ENCODE data around the gene LRP1-AS.

The LRP1-AS gene

DNA sequence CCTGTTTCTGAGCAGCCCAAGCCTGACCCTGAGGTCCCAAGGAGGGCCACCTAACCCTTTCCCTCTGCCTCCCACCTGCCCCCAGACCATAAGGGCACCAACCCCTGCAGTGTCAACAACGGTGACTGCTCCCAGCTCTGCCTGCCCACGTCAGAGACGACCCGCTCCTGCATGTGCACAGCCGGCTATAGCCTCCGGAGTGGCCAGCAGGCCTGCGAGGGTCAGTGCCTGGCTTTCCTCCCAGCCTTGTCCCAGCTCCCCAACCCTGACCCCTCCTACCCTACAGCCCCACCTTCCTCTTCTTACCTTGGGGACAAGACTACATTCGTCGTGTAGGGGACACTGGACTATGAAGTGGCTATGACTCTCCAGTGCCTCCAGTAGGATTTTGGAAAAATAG is 33.7 kb upstream of the LRP1-AS start:
- Histone ChIP-seq H3F3A (ENCODE audit: insufficient read depth, low read length) (no peaks in the 10 kb centered on the region), H3K9me3 (replicated peaks; ENCODE audit: insufficient read depth, low read length) (no peaks in the 10 kb centered on the region), H3K27ac (ENCODE audit: low read length) (no peak overlapping the region), H3K79me2 (ENCODE audit: low read length) (no peaks in the 10 kb centered on the region), H4K20me1 (ENCODE audit: insufficient read depth, low read length) (no peaks in the 10 kb centered on the region), H3K9ac (ENCODE audit: low read length) (no peak overlapping the region), H3K4me1 (ENCODE audit: low read length) (peaks cover 3% of the 10 kb centered on the region; the same call in 1 of the 2 replicates), H3K27me3 (replicated peaks; ENCODE audit: insufficient read depth, low read length) (peaks cover 67% of the 10 kb centered on the region), H3K4me2 (ENCODE audit: low read depth, low read length) (no peak overlapping the region), H3K36me3 (replicated peaks; ENCODE audit: insufficient read depth, low read length) (no peaks in the 10 kb centered on the region), H3K4me3 (ENCODE audit: low read length) (no peak overlapping the region), H2AFZ (ENCODE audit: low read length) (no peak overlapping the region), H3K9me2 (replicated peaks; ENCODE audit: insufficient read depth, low read length) (no peaks in the 10 kb centered on the region)
- TF ChIP-seq, protein P1, sequence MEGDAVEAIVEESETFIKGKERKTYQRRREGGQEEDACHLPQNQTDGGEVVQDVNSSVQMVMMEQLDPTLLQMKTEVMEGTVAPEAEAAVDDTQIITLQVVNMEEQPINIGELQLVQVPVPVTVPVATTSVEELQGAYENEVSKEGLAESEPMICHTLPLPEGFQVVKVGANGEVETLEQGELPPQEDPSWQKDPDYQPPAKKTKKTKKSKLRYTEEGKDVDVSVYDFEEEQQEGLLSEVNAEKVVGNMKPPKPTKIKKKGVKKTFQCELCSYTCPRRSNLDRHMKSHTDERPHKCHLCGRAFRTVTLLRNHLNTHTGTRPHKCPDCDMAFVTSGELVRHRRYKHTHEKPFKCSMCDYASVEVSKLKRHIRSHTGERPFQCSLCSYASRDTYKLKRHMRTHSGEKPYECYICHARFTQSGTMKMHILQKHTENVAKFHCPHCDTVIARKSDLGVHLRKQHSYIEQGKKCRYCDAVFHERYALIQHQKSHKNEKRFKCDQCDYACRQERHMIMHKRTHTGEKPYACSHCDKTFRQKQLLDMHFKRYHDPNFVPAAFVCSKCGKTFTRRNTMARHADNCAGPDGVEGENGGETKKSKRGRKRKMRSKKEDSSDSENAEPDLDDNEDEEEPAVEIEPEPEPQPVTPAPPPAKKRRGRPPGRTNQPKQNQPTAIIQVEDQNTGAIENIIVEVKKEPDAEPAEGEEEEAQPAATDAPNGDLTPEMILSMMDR (IDR thresholded peaks at IDR 0.05; ENCODE audit: low read length), result no peak
- TF ChIP-seq EZH2 (optimal IDR thresholded peaks at IDR 0.05; ENCODE audit: low read depth, low read length), result no peak
- no peak for TF ChIP-seq EZH2phosphoT487 (IDR thresholded peaks at IDR 0.05; ENCODE audit: low read length)
- no peak for DNase-seq

DNA sequence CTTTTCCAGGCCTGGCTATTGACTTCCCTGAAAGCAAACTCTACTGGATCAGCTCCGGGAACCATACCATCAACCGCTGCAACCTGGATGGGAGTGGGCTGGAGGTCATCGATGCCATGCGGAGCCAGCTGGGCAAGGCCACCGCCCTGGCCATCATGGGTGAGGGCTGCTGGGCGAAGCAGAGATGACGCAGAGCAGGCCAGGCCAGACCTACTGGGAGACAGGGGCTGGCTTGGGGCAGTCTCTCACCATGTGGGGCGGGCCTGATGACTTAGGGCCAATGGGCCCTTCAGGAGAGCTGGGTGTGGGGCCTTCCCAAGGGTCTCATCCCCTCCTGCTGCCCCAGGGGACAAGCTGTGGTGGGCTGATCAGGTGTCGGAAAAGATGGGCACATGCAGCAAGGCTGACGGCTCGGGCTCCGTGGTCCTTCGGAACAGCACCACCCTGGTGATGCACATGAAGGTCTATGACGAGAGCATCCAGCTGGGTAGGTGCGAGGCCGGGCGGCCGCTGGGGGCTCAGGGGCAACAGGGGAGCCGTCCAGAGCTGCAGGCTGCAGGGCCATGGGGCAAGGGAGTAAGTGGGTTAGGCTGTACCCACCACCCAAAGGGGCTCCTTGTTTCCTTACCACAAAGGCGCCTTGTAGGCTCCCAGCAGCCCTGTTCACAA is 33.0 kb upstream of the LRP1-AS start:
- no peak for TF ChIP-seq EZH2phosphoT487 (IDR thresholded peaks at IDR 0.05; ENCODE audit: low read length)
- TF ChIP-seq, protein P1 (IDR thresholded peaks at IDR 0.05; ENCODE audit: low read length), result no peak
- TF ChIP-seq EZH2 (optimal IDR thresholded peaks at IDR 0.05; ENCODE audit: low read depth, low read length), result no peak
- Histone ChIP-seq H3K4me3 (ENCODE audit: low read length) (no peak overlapping the region), H3K9me3 (replicated peaks; ENCODE audit: insufficient read depth, low read length) (no peaks in the 10 kb centered on the region), H3K27me3 (replicated peaks; ENCODE audit: insufficient read depth, low read length) (peaks cover 60% of the 10 kb centered on the region), H3K4me2 (ENCODE audit: low read depth, low read length) (no peak overlapping the region), H2AFZ (ENCODE audit: low read length) (no peak overlapping the region), H4K20me1 (ENCODE audit: insufficient read depth, low read length) (no peaks in the 10 kb centered on the region), H3K36me3 (replicated peaks; ENCODE audit: insufficient read depth, low read length) (no peaks in the 10 kb centered on the region), H3K9ac (ENCODE audit: low read length) (no peak overlapping the region), H3F3A (ENCODE audit: insufficient read depth, low read length) (no peaks in the 10 kb centered on the region), H3K27ac (ENCODE audit: low read length) (no peak overlapping the region), H3K9me2 (replicated peaks; ENCODE audit: insufficient read depth, low read length) (no peaks in the 10 kb centered on the region), H3K79me2 (ENCODE audit: low read length) (no peaks in the 10 kb centered on the region), H3K4me1 (ENCODE audit: low read length) (peaks cover 3% of the 10 kb centered on the region; the same call in 1 of the 2 replicates)
- no peak for DNase-seq

DNA sequence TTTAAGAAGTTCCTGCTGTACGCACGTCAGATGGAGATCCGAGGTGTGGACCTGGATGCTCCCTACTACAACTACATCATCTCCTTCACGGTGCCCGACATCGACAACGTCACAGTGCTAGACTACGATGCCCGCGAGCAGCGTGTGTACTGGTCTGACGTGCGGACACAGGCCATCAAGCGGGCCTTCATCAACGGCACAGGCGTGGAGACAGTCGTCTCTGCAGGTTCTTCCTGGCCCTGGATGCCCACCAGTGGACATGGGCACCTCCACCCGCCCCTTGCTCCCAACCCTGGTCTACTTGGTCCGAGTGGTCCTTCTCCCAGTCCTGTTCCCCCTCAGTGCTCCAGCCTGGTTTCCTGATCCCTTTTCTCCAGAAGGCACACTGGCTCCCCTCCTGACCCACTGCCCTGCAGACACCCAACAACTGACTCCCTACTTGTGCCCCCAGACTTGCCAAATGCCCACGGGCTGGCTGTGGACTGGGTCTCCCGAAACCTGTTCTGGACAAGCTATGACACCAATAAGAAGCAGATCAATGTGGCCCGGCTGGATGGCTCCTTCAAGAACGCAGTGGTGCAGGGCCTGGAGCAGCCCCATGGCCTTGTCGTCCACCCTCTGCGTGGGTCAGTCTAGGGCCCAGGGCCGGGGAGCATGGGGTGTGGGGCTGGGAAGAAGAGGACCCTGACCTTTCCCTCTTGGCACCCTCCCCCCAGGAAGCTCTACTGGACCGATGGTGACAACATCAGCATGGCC is 32.1 kb upstream of the LRP1-AS start:
- Histone ChIP-seq H4K20me1 (ENCODE audit: insufficient read depth, low read length) (no peaks in the 10 kb centered on the region), H3K4me2 (ENCODE audit: low read depth, low read length) (no peak overlapping the region), H3K79me2 (ENCODE audit: low read length) (no peaks in the 10 kb centered on the region), H3K27ac (ENCODE audit: low read length) (no peak overlapping the region), H3K36me3 (replicated peaks; ENCODE audit: insufficient read depth, low read length) (no peaks in the 10 kb centered on the region), H3K4me1 (ENCODE audit: low read length) (peaks cover 3% of the 10 kb centered on the region; the same call in 1 of the 2 replicates), H3K4me3 (ENCODE audit: low read length) (no peak overlapping the region), H3K27me3 (replicated peaks; ENCODE audit: insufficient read depth, low read length) (peaks cover 51% of the 10 kb centered on the region), H3K9ac (ENCODE audit: low read length) (no peak overlapping the region), H2AFZ (ENCODE audit: low read length) (no peak overlapping the region), H3K9me3 (replicated peaks; ENCODE audit: insufficient read depth, low read length) (no peaks in the 10 kb centered on the region), H3F3A (ENCODE audit: insufficient read depth, low read length) (no peaks in the 10 kb centered on the region), H3K9me2 (replicated peaks; ENCODE audit: insufficient read depth, low read length) (no peaks in the 10 kb centered on the region)
- TF ChIP-seq, protein P1 (IDR thresholded peaks at IDR 0.05; ENCODE audit: low read length), result no peak
- no peak for TF ChIP-seq EZH2phosphoT487 (IDR thresholded peaks at IDR 0.05; ENCODE audit: low read length)
- no peak for TF ChIP-seq EZH2 (optimal IDR thresholded peaks at IDR 0.05; ENCODE audit: low read depth, low read length)
- no peak for DNase-seq

All from MM.1S (cell line).